ENCODE results near the gene LHFPL3.

DNA sequence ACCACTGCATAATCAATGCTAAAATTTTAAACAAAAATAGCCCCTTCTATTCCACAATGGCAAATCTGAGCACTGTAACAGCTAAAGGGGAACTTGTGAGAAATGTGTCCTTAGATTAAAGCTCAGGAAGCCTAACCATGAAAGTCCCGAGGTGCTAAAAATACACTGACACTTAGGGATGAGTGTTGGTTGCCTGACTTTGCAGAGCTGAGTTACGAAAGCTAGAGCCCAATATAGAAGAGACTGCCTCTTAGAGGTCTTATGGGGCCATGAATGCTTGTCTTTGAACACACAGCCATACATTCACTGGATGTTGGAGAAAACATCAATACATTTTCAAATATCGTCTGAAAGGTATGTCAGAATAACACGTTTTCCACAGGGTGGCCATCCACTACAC lies 209.7 kb downstream of the LHFPL3 start:
- no peak for TF ChIP-seq CTCF (conservative IDR thresholded peaks at IDR 0.05; ENCODE audit: low read depth, low read length)
- no peak for TF ChIP-seq EZH2 (IDR thresholded peaks at IDR 0.05; ENCODE audit: borderline replicate concordance, low read depth, low read length, poor library complexity, severe bottlenecking)

Measured in A673 (cell line).